GM12873 (cell line): Measurements from ENCODE around the gene WDR27.

ENCODE experiments used
- TF ChIP-seq, protein P1 (sequence below): IDR thresholded peaks from 2 replicates; pipeline ENCODE4 v1.5.1; 2012; ENCODE audit warnings: low read depth, mild to moderate bottlenecking, moderate library complexity, low read length, control low read depth; ENCODE audit not compliant: insufficient read depth; ENCODE audit errors: missing control alignments

Gene WDR27

DNA sequence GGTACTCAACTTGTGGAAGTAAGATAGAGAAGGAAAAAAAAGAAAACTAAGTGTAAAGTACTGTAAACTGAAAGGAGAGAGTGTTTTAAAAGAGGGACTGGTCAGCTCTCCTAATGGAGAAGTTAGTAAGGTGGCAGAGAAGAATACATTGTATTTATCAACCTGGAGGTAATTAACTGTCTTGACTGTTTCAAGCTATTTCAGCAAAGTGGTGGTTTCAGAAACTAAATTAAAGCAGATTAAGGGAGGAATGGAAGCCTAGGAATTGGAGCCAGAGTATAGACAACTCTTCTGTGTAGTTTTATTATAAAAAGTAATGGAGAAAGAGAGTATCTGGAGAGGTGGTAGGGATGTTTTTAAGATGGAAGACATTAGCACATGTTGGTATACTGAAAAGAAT lies 25.1 kb upstream of the WDR27 start:
- TF ChIP-seq, protein P1, sequence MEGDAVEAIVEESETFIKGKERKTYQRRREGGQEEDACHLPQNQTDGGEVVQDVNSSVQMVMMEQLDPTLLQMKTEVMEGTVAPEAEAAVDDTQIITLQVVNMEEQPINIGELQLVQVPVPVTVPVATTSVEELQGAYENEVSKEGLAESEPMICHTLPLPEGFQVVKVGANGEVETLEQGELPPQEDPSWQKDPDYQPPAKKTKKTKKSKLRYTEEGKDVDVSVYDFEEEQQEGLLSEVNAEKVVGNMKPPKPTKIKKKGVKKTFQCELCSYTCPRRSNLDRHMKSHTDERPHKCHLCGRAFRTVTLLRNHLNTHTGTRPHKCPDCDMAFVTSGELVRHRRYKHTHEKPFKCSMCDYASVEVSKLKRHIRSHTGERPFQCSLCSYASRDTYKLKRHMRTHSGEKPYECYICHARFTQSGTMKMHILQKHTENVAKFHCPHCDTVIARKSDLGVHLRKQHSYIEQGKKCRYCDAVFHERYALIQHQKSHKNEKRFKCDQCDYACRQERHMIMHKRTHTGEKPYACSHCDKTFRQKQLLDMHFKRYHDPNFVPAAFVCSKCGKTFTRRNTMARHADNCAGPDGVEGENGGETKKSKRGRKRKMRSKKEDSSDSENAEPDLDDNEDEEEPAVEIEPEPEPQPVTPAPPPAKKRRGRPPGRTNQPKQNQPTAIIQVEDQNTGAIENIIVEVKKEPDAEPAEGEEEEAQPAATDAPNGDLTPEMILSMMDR: no peak

DNA sequence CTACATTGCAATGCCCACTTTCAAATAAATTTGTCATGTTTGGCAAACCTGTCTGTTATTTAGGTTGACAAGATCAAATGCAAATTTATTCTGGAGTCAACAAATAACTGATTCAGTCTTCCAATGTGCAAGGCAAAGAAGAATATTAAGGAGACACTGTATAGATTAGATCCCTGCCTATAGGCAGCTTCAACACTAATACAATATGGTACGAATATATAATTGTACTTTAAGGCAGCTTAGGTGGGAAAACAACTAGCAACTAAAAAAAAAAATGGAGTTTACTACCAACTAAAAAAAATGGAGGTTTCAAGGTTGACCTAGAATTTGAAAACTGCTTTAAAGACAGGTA lies 24.2 kb upstream of the WDR27 start:
- TF ChIP-seq, protein P1: no peak

DNA sequence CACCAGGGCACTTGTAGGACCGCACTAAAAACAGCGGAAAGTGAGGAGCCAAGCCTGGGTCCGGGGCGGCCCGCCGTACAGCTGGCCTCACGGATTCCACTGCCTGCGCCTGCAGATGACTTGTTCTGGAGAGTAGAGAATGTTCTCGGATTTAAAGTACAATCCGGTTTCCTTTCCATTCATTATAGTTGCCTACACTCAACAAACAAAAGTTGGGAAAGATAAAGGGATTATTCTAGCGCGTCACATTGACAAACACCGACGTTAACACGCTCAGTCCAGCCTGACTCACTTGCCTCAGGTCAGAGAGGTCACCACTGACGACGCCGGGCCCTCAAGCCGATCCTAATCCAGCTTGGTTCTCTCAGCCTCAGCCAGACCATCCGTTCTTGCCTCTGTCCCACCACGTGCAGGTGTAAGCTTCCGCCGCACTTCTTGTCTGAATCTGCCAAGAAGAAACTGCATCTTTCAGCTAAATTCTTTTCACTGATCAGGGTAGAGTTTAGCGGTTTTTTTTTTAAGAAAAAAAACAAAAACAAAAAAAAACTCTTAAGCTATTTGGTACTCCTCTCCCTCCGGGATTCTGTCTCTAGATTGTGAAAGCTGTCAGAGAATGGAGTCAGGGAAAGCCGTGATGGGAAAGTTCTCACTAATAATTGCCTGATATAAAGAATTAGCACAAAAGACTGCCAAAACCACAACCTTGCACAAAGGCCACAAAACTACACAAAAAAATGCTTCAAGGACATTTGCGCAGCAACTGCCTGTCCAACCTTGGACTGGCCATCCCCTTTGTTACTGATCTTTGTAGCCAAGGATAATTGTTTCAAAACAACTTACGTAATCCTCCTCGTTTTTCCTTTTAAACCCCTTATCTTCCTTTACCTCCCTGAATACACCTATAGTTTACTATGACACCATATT lies 23.6 kb upstream of the WDR27 start:
- TF ChIP-seq, protein P1: no peak

DNA sequence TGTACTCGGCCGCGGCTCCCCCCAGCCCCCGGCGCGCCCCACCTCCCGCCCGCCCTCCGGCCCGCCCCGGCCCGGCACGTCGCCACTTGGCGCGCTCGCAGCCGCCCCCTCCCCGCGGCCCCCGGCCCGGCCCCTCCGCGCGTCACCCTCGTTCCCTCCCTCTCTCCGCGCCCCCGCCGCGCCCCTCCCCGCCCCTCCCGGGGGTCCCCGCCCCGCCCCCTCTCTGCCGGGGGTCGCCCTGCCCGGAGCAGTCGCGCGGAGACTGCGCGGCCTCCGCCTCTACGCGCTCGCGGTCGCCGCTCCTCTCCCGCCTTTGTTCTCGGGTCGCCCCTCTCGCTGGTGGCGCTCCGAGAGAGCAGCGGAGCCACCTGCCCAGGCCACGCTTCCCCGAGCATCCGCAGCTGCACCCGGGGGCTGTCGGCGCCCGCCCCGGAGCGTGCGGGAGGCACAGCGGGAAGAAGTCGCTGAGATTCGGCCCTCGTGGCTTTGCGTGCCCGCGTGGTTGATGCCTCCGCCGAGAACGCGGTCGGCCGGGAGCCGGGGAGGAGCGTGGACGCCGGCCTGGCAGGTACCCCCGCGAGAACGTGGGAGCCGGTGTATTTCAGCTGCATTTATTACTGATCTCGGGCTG lies 22.8 kb upstream of the WDR27 start, which contains the start of gene PHF10:
TSS of gene PHF10 (minus strand) at position 7 of the 631 bp plus-strand sequence. CDS start 569 bp downstream, outside the sequence.
- TF ChIP-seq, protein P1: no peak

DNA sequence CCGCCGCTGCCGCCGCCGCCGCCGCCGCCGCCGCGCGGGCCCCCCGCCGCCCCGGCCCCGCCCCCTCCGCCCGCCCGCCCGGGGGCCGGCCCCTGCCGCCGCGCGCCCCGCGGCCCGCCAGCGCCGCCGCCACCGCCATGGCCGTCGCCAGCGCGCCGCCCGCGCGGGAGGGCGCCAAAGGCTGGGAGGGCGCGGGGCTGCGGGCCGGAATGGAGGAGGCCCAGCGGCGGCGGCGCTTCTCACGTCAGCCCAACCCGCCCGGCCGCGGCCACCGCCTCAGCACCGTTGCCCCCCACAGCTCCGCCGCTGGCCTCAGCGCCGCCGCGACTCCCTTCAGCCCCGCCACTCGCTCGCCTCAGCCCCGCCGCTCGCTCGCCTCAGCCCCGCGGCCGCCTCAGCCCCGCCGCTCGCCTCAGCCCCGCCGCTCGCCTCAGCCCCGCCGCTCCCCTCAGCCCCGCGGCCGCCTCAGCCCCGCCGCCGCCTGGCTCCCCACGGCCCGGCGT lies 22.2 kb upstream of the WDR27 start:
- TF ChIP-seq, protein P1: no peak

DNA sequence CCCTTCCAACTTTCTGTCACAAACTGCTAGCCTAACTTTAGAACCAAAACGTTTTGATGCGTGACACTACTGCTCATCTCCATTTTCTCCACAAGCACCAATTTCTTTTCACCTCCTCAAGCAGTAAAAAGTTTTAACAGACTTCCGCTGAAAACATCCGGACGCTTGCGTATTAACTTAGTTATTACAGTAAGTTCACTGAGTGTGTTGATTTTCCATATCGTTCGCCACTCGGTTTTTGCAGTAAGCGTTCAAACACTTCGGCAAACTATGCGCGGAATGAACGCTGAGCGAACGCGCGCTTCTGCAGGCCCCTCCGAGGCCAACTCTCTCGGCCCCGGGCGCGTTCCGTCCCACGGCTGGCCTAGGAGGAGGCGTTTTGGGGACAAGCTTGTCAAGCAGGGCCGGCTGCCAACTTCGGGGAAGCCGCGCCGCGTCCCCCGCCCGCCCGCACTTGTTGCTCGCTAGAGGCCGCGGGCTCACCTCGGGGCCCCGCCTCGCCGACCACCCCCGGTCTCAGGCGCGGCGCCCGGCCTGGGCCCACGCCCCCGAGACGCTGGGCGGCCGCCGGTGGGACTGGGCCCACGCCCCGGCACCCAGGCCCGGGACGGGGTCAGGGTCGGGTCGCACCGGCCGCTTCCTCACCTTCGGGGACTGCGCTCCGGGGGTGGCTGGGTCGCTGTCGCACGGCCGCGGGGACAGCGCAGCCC lies 21.5 kb upstream of the WDR27 start:
- TF ChIP-seq, protein P1: no peak
